ENCODE measurements around the gene ZFYVE21.

DNA sequence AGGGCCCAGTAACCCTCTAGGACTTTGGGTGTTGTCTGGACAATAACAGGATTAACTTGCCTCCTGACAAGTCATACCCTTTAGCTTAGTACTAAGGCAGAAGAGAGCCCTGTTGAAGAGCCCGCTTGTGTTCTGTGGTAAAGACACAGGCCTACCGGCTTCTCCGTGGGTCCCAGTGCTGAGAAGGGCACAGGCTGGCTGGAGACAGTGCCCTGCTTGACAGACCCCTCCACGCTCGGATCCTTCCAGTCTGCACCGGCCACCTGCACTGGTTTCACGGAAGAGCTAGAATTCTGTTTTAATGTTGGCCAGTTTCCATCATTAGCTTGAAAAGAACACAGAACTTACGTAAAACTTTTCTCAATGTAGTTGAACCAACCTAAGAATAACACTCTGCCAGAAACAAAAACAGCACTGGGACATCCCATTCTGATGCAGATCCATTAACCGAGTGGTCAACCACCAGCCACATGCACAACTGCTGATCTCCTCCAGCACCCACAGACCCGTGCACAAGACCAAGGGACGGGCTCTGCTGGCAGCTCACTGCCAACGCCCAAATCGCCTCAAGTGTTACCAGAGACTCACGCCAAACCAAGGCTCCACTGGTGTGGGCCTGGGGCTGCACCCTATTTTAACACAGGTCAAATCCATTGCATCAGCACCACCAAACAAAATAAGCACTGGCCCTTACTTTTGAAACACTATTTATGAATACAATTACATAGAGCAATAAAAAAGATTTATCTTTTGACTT, 27.1 kb downstream of the ZFYVE21 start:
- TF ChIP-seq CTCF (IDR thresholded peaks at IDR 0.05) = no peak
- no peak for TF ChIP-seq POLR2A (IDR thresholded peaks at IDR 0.05)
